ENCODE measurements around the gene SPEG. TPM values are rescaled to one million over a fixed set of nuclear protein-coding genes. Genes with fewer than 3 reads are reported as not detected.

SPEG gene
- total RNA-seq, 1 experiment from 2014 or later = 30.7 TPM

- Histone ChIP-seq H4K20me1 (ENCODE audit: low read length) (no peaks in the 10 kb centered on the region), H3K9ac (ENCODE audit: low read length) (no peak overlapping the region), H3K27ac (ENCODE audit: low read length) (no peak overlapping the region), H3K4me1 (ENCODE audit: insufficient read depth, low read length) (peaks cover 34% of the 10 kb centered on the region), H3K4me3 (ENCODE audit: low read length) (no peak overlapping the region), H3K36me3 (ENCODE audit: low read depth, low read length) (no peaks in the 10 kb centered on the region), H3K9me3 (ENCODE audit: low read length) (no peaks in the 10 kb centered on the region), H3K27me3 (ENCODE audit: low read length) (no peaks in the 10 kb centered on the region), H2AFZ (ENCODE audit: low read length) (0 out of 2 replicates have a peak overlapping the region, but pooled peaks have one; percentile 6), H3F3A (ENCODE audit: low read length, unreplicated experiment) (peaks cover 7% of the 10 kb centered on the region), H3K9me2 (replicated peaks; ENCODE audit: low read length) (no peaks in the 10 kb centered on the region), H3K79me2 (ENCODE audit: low read length) (no peaks in the 10 kb centered on the region), H3K4me2 (ENCODE audit: low read length) (0 out of 2 replicates have a peak overlapping the region, but pooled peaks have one; percentile 18)
- no TSS peak for BruUV-seq (replicated peaks)
- intact Hi-C loops (cut with micrococcal nuclease) = loop anchor here (1.0 to 2.0 kb wide), 2 partner anchors 50 to 127 kb away; no protein-coding TSS in a partner anchor
- ChIA-PET CTCF (interaction anchor here (0.5 to 2.3 kb wide), 10 partner anchors 31 to 149 kb away, joined by 3 to 21 read pairs (median 3); no protein-coding TSS in a partner anchor), POLR2A (ENCODE audit: unreplicated experiment) (interaction anchor here (0.7 kb wide), 1 partner anchor 79 kb away, joined by 4 read pairs; no protein-coding TSS in a partner anchor)
- DNase-seq (peak; percentile 90), ATAC-seq (peak; percentile 54)
- no peak for TF ChIP-seq EZH2 (IDR thresholded peaks at IDR 0.05; ENCODE audit: low read length, unreplicated experiment)
- peak; percentile 95 for TF ChIP-seq CTCF (conservative IDR thresholded peaks at IDR 0.05; ENCODE audit: low read depth, low read length)
Observed at GRCh38 chr2:219402665-219403515, 31.8 kb upstream of the SPEG start.

GRCh38 chr2:219403861-219404260 lies 30.8 kb upstream of the SPEG start:
- H2AFZ ChIP-seq (ENCODE audit: low read length) = no peak overlapping the region

More at GRCh38 chr2:219403861-219404260, 30.8 kb upstream of the SPEG start:
- Histone ChIP-seq H3K4me1 (ENCODE audit: insufficient read depth, low read length) (peaks cover 25% of the 10 kb centered on the region), H3K4me3 (ENCODE audit: low read length) (no peak overlapping the region), H3K9me2 (replicated peaks; ENCODE audit: low read length) (no peaks in the 10 kb centered on the region), H3F3A (ENCODE audit: low read length, unreplicated experiment) (peaks cover 7% of the 10 kb centered on the region), H4K20me1 (ENCODE audit: low read length) (no peaks in the 10 kb centered on the region), H3K79me2 (ENCODE audit: low read length) (no peaks in the 10 kb centered on the region), H3K9me3 (ENCODE audit: low read length) (no peaks in the 10 kb centered on the region), H3K27me3 (ENCODE audit: low read length) (no peaks in the 10 kb centered on the region), H3K27ac (ENCODE audit: low read length) (no peak overlapping the region), H3K36me3 (ENCODE audit: low read depth, low read length) (no peaks in the 10 kb centered on the region), H3K4me2 (ENCODE audit: low read length) (no peak overlapping the region), H3K9ac (ENCODE audit: low read length) (no peak overlapping the region)
- intact Hi-C loops (cut with micrococcal nuclease) = loop anchor here (1.0 to 2.0 kb wide), 2 partner anchors 49 to 126 kb away; no protein-coding TSS in a partner anchor
- no peak for DNase-seq
- ChIA-PET CTCF (interaction anchor here (0.6 to 2.3 kb wide), 4 partner anchors 30 to 126 kb away, joined by 3 to 21 read pairs (median 4); no protein-coding TSS in a partner anchor), POLR2A (ENCODE audit: unreplicated experiment) (no interaction called here)
- TF ChIP-seq EZH2 (IDR thresholded peaks at IDR 0.05; ENCODE audit: low read length, unreplicated experiment) (no peak), EZH2phosphoT487 (IDR thresholded peaks at IDR 0.05; ENCODE audit: borderline replicate concordance, low read length) (no peak), CTCF (conservative IDR thresholded peaks at IDR 0.05; ENCODE audit: low read depth, low read length) (no peak)
- no TSS peak for BruUV-seq (replicated peaks)
- ATAC-seq = no peak

Data from PC-3 (cell line).